Transverse colon (tissue), 4 donors: Measurements from ENCODE around the gene NCOA1. TPM values are rescaled to one million over a fixed set of nuclear protein-coding genes. Genes with fewer than 3 reads are reported as not detected.

Experiments
- DNase-seq: peaks from one replicate; pipeline ENCODE4 v3.0.0-alpha.2; 2019
- H3K27ac ChIP-seq, 4 donors: fragments of 200-600 bp; sonication (generic); 2 replicates each; pipeline ENCODE4 v1.5.1; 2016 to 2018; ENCODE audit warnings: inconsistent platforms in 4 of 4
- H3K27me3 ChIP-seq: fragments of 200-600 bp; sonication (generic); 2 replicates; pipeline ENCODE4 v1.5.1; 2017; ENCODE audit warnings: inconsistent platforms
- H3K36me3 ChIP-seq, 4 donors: fragments of 200-600 bp; sonication (generic); 2 replicates each; pipeline ENCODE4 v1.5.1; 2017 to 2019; ENCODE audit warnings: inconsistent platforms in 4 of 4
- H3K4me1 ChIP-seq, 4 donors: fragments of 200-600 bp; sonication (generic); 2 replicates each; pipeline ENCODE4 v1.5.1; 2017 to 2020; ENCODE audit warnings: inconsistent platforms in 4 of 4
- H3K4me3 ChIP-seq, 4 donors: fragments of 200-600 bp; sonication (generic); 1 replicate in 1 of 4; 2 replicates in 3 of 4; pipeline versions ENCODE4 v1.5.1 to v1.6.1; 2017 to 2019; ENCODE audit warnings: inconsistent platforms in 4 of 4
- H3K9me3 ChIP-seq, 2 donors: fragments of 200-600 bp; sonication (generic); 2 replicates each; pipeline ENCODE4 v1.5.1; 2017 to 2019; ENCODE audit warnings: inconsistent platforms in 2 of 2
- EP300 ChIP-seq: sonication (generic); formaldehyde crosslinking; IDR thresholded peaks from one replicate; pipeline ENCODE4 v1.6.1; 2017; ENCODE audit warnings: antibody characterized with exemption, low read depth
- POLR2A ChIP-seq: fragments of 450-650 bp; IDR thresholded peaks from one replicate; pipeline ENCODE4 v1.6.1; 2016; ENCODE audit warnings: antibody characterized with exemption, mild to moderate bottlenecking, moderate library complexity
- POLR2AphosphoS5 ChIP-seq, 3 donors: sonication (generic); formaldehyde crosslinking; IDR thresholded peaks; one replicate each; pipeline ENCODE4 v1.6.1; 2016; ENCODE audit warnings: antibody characterized with exemption in 3 of 3
- WGBS, 2 donors: methylation state at CpG; one replicate each; pipeline ENCODE4 v1.1.5; 2018; ENCODE audit warnings: low coverage in 1 of 2; 5-methylcytosine and 5-hydroxymethylcytosine counted together
- in situ Hi-C, 4 donors: fragments of 200-750 bp; cut with MboI; loops; one replicate each; pipeline versions ENCODE4 v1.15.0 to v1.15.1; 2017; ENCODE audit warnings: low sequenced_read_pairs in 3 of 4, low pct_ligation_motif_present in 1 of 4, low pct_unique_long_range_greater_than_20kb in 1 of 4
- intact Hi-C: fragments of 100-400 bp; cut with DNase I; formaldehyde crosslinking; loops from one replicate; pipeline ENCODE4 v1.15.1; 2023; ENCODE audit warnings: low total_unique reads
- total RNA-seq, 4 donors: library from RNA; depleted of rRNA; stranded (reverse); fragments of >200 nt; gene quantifications; one replicate each; pipeline ENCODE4 v1.1.0, GENCODE V29; 2016
- TF ChIP-seq, protein P1 (sequence below), 5 experiments: fragments of 200-600 bp in 3 of 5; fragments of 450-650 bp in 2 of 5; sonication (generic) in 3 of 5; IDR thresholded peaks; 1 replicate in 2 of 5; 2 replicates in 3 of 5; pipeline ENCODE4 v1.5.1; 2016 to 2017; ENCODE audit warnings: antibody characterized with exemption in 5 of 5, inconsistent platforms in 3 of 5, mild to moderate bottlenecking in 2 of 5, moderate library complexity in 1 of 5

NCOA1 gene
- total RNA-seq, 4 donors from 2014 or later, result 32.9 to 56.5 (median 47.9) TPM

- no peaks in the 10 kb centered on the region for H3K4me1 ChIP-seq
- DNase-seq, result no peak
- in situ Hi-C loops (no loop called here), intact Hi-C loops (no loop called here)
- no peaks in the 10 kb centered on the region for H3K27me3 ChIP-seq
- no peaks in the 10 kb centered on the region for H3K36me3 ChIP-seq
- no peak for TF ChIP-seq POLR2AphosphoS5 (IDR thresholded peaks at IDR 0.05)
- no peak for TF ChIP-seq EP300
- 80% methylated on average over 1 to 2 of the region's 2 CpGs for WGBS, 2 donors
- no peak overlapping the region for H3K27ac ChIP-seq
- no peaks in the 10 kb centered on the region for H3K9me3 ChIP-seq
- no peak overlapping the region for H3K4me3 ChIP-seq
These were observed 144.1 kb downstream of the NCOA1 start for GRCh38 chr2:24635181-24635580.

DNA sequence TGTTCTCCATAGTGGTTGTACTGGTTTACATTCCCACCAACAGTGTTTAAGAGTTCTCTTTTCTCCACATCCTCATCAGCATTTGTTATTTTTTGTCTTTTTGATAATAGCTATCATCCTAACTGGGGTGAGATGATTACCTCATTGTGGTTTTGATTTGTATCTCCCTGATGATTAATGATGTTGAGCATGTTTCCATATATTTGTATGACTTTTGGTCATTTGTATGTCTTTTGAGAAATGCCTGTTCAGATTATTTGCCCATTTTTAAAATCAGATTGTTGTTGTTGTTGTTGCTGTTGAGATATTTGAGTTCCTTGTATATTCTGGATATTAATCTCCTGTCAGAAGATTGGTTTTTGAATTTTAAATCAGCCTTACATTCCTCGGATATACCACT lies 147.5 kb downstream of the NCOA1 start:
- Histone ChIP-seq H3K27me3 (no peaks in the 10 kb centered on the region), H3K9me3 (no peaks in the 10 kb centered on the region), H3K4me3 (no peak overlapping the region), H3K27ac (no peak overlapping the region), H3K36me3 (no peaks in the 10 kb centered on the region), H3K4me1 (no peaks in the 10 kb centered on the region)
- TF ChIP-seq EP300 (no peak), POLR2AphosphoS5 (IDR thresholded peaks at IDR 0.05) (no peak), POLR2A (no peak)
- TF ChIP-seq, protein P1, sequence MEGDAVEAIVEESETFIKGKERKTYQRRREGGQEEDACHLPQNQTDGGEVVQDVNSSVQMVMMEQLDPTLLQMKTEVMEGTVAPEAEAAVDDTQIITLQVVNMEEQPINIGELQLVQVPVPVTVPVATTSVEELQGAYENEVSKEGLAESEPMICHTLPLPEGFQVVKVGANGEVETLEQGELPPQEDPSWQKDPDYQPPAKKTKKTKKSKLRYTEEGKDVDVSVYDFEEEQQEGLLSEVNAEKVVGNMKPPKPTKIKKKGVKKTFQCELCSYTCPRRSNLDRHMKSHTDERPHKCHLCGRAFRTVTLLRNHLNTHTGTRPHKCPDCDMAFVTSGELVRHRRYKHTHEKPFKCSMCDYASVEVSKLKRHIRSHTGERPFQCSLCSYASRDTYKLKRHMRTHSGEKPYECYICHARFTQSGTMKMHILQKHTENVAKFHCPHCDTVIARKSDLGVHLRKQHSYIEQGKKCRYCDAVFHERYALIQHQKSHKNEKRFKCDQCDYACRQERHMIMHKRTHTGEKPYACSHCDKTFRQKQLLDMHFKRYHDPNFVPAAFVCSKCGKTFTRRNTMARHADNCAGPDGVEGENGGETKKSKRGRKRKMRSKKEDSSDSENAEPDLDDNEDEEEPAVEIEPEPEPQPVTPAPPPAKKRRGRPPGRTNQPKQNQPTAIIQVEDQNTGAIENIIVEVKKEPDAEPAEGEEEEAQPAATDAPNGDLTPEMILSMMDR (IDR thresholded peaks at IDR 0.05), result no peak
- in situ Hi-C loops, result no loop called here
- DNase-seq, result no peak
- intact Hi-C loops, result no loop called here
- WGBS, 2 donors, result 91 to 95% methylated on average over 1 of the region's 1 CpG

- in situ Hi-C loops, result no loop called here
- Histone ChIP-seq H3K27ac (no peak overlapping the region), H3K9me3 (no peaks in the 10 kb centered on the region), H3K27me3 (no peaks in the 10 kb centered on the region), H3K4me1 (no peaks in the 10 kb centered on the region), H3K36me3 (no peaks in the 10 kb centered on the region), H3K4me3 (no peak overlapping the region)
- WGBS, 2 donors, result 82 to 89% methylated on average over 1 of the region's 1 CpG
- intact Hi-C loops, result no loop called here
- TF ChIP-seq POLR2AphosphoS5 (IDR thresholded peaks at IDR 0.05) (no peak), POLR2A (no peak), EP300 (no peak)
- TF ChIP-seq, protein P1 (IDR thresholded peaks at IDR 0.05), result no peak
- DNase-seq, result no peak
These were observed 151.3 kb downstream of the NCOA1 start for GRCh38 chr2:24642351-24642750.

GRCh38 chr2:24643051-24643450 lies 152.0 kb downstream of the NCOA1 start:
- 75 to 87% methylated on average over 1 of the region's 1 CpG for WGBS, 2 donors
- TF ChIP-seq EP300, result no peak
- TF ChIP-seq POLR2A, result no peak
- no peak for TF ChIP-seq POLR2AphosphoS5 (IDR thresholded peaks at IDR 0.05)
- TF ChIP-seq, protein P1 (IDR thresholded peaks at IDR 0.05), result no peak
- Histone ChIP-seq H3K36me3 (no peaks in the 10 kb centered on the region), H3K9me3 (no peaks in the 10 kb centered on the region), H3K4me3 (no peak overlapping the region), H3K27me3 (no peaks in the 10 kb centered on the region), H3K4me1 (no peaks in the 10 kb centered on the region), H3K27ac (no peak overlapping the region)
- intact Hi-C loops, result no loop called here
- in situ Hi-C loops, result no loop called here
- DNase-seq, result no peak

DNA sequence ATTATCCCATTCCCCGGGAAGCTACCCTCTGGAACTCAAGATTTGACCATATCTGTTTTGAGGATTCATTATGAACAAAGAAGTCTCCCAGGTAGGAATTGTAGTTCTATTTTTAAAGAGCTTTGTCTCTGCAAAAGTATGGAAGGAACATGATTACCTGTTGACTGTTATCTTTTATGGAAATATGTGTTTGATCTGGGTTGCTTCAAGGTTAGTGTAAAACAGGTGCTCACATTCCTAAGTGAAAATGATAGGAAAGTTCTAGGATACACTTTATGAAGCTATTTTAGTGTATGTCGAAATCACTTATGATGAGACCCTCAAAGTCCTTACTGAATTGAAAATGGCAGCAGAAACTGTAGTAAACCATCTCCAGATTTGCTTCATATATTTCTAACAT lies 153.0 kb downstream of the NCOA1 start:
- no peak overlapping the region for H3K27ac ChIP-seq
- no peaks in the 10 kb centered on the region for H3K36me3 ChIP-seq
- WGBS, 2 donors, result 94 to 100% methylated on average over 2 of the region's 2 CpGs
- H3K4me1 ChIP-seq, result no peaks in the 10 kb centered on the region
- no peaks in the 10 kb centered on the region for H3K9me3 ChIP-seq
- H3K27me3 ChIP-seq, result no peaks in the 10 kb centered on the region
- intact Hi-C loops (no loop called here), in situ Hi-C loops (no loop called here)
- no peak for TF ChIP-seq POLR2A
- TF ChIP-seq POLR2AphosphoS5 (IDR thresholded peaks at IDR 0.05), result no peak
- TF ChIP-seq, protein P1 (IDR thresholded peaks at IDR 0.05), result no peak
- no peak for TF ChIP-seq EP300
- no peak overlapping the region for H3K4me3 ChIP-seq
- DNase-seq, result no peak
